H7 (cell line): ENCODE data around the gene PIK3IP1. TPM values are rescaled to one million over a fixed set of nuclear protein-coding genes. Genes with fewer than 3 reads are reported as not detected.
A peak's percentile ranks its signal among the peaks of the same experiment; 100 is the strongest.

Source experiments
- DNase-seq: peaks from one replicate; pipeline ENCODE4 v3.0.0; 2012
- H3K27me3 ChIP-seq: 2 replicates; pipeline ENCODE4 v1.6.0; 2011; ENCODE audit warnings: mild to moderate bottlenecking, low read length; ENCODE audit not compliant: control insufficient read depth, insufficient read depth
- H3K36me3 ChIP-seq: replicated peaks from 2 replicates; pipeline ENCODE4 v1.5.1; 2011; ENCODE audit warnings: low read length; ENCODE audit not compliant: control insufficient read depth, insufficient read depth
- H3K4me3 ChIP-seq: 2 replicates; pipeline ENCODE4 v1.5.1; 2011; ENCODE audit warnings: low read depth, mild to moderate bottlenecking, control low read depth, low read length, moderate library complexity; ENCODE audit not compliant: insufficient read depth
- total RNA-seq: library from RNA; depleted of rRNA; stranded (reverse); fragments of >200 nt; shearing (Covaris generic); gene quantifications from 2 replicates; pipeline ENCODE4 v1.2.3, GENCODE V29; 2014; rRNA removed

PIK3IP1 gene
- total RNA-seq = 0.76 and 3.9 TPM in 2 replicates

- no peaks in the 10 kb centered on the region for H3K36me3 ChIP-seq
- DNase-seq = peak; percentile 89
- H3K4me3 ChIP-seq = peak within 1 kb of the TSS; percentile 41
Observed at GRCh38 chr22:31292236-31292989, at the start of gene PIK3IP1. Gene PIK3IP1 (minus strand): TSS chr22:31292488. CDS start chr22:31292344, 144 bp downstream.

GRCh38 chr22:31341386-31342088 lies 49.2 kb upstream of the PIK3IP1 start:
- no peak overlapping the region for H3K4me3 ChIP-seq

More at GRCh38 chr22:31292236-31292989, at the start of gene PIK3IP1:
- H3K27me3 ChIP-seq = peaks cover 25% of the 10 kb centered on the region

GRCh38 chr22:31340765-31341247 lies 48.5 kb upstream of the PIK3IP1 start:
- DNase-seq = no peak
- Histone ChIP-seq H3K36me3 (peaks cover 24% of the 10 kb centered on the region), H3K4me3 (no peak overlapping the region), H3K27me3 (no peaks in the 10 kb centered on the region; the same call in 1 of the 2 replicates)

More at GRCh38 chr22:31341386-31342088, 49.2 kb upstream of the PIK3IP1 start:
- Histone ChIP-seq H3K27me3 (no peaks in the 10 kb centered on the region; the same call in 1 of the 2 replicates), H3K36me3 (peaks cover 23% of the 10 kb centered on the region)
- DNase-seq = no peak

GRCh38 chr22:31340360-31340759 lies 48.1 kb upstream of the PIK3IP1 start:
- H3K4me3 ChIP-seq = no peak overlapping the region
- H3K36me3 ChIP-seq = peaks cover 29% of the 10 kb centered on the region
- no peaks in the 10 kb centered on the region; the same call in 1 of the 2 replicates for H3K27me3 ChIP-seq
- DNase-seq = no peak

- no peak for DNase-seq
- no peak overlapping the region for H3K4me3 ChIP-seq
- no peaks in the 10 kb centered on the region for H3K27me3 ChIP-seq
- H3K36me3 ChIP-seq = peaks cover 40% of the 10 kb centered on the region
Observed at GRCh38 chr22:31339148-31339832, 47.0 kb upstream of the PIK3IP1 start.

GRCh38 chr22:31337178-31337577 lies 44.9 kb upstream of the PIK3IP1 start:
- H3K36me3 ChIP-seq = peaks cover 42% of the 10 kb centered on the region
- no peaks in the 10 kb centered on the region for H3K27me3 ChIP-seq
- H3K4me3 ChIP-seq = no peak overlapping the region
- DNase-seq = no peak

GRCh38 chr22:31334329-31334728 lies 42.0 kb upstream of the PIK3IP1 start:
- H3K36me3 ChIP-seq = peaks cover 37% of the 10 kb centered on the region

GRCh38 chr22:31333641-31334040 lies 41.4 kb upstream of the PIK3IP1 start:
- peaks cover 37% of the 10 kb centered on the region for H3K36me3 ChIP-seq
- no peak for DNase-seq

More at GRCh38 chr22:31334329-31334728, 42.0 kb upstream of the PIK3IP1 start:
- no peak for DNase-seq
- Histone ChIP-seq H3K27me3 (no peaks in the 10 kb centered on the region), H3K4me3 (no peak overlapping the region)

GRCh38 chr22:31332886-31333285 lies 40.6 kb upstream of the PIK3IP1 start:
- Histone ChIP-seq H3K4me3 (no peak overlapping the region), H3K36me3 (peaks cover 36% of the 10 kb centered on the region), H3K27me3 (no peaks in the 10 kb centered on the region)
- no peak for DNase-seq

More at GRCh38 chr22:31333641-31334040, 41.4 kb upstream of the PIK3IP1 start:
- no peaks in the 10 kb centered on the region for H3K27me3 ChIP-seq
- H3K4me3 ChIP-seq = no peak overlapping the region

- no peak for DNase-seq
- H3K36me3 ChIP-seq = peaks cover 39% of the 10 kb centered on the region
Observed at GRCh38 chr22:31332010-31332409, 39.7 kb upstream of the PIK3IP1 start.

GRCh38 chr22:31329453-31330215 lies 37.3 kb upstream of the PIK3IP1 start:
- peaks cover 40% of the 10 kb centered on the region for H3K36me3 ChIP-seq
- no peak overlapping the region for H3K4me3 ChIP-seq
- no peaks in the 10 kb centered on the region for H3K27me3 ChIP-seq
- DNase-seq = peak; percentile 12

More at GRCh38 chr22:31332010-31332409, 39.7 kb upstream of the PIK3IP1 start:
- Histone ChIP-seq H3K27me3 (no peaks in the 10 kb centered on the region), H3K4me3 (no peak overlapping the region)

GRCh38 chr22:31329029-31329428 lies 36.7 kb upstream of the PIK3IP1 start:
- DNase-seq = peak; percentile 32
- Histone ChIP-seq H3K27me3 (no peaks in the 10 kb centered on the region), H3K36me3 (peaks cover 34% of the 10 kb centered on the region), H3K4me3 (no peak overlapping the region)

GRCh38 chr22:31328544-31328960 lies 36.3 kb upstream of the PIK3IP1 start:
- DNase-seq = no peak
- Histone ChIP-seq H3K36me3 (peaks cover 33% of the 10 kb centered on the region), H3K4me3 (no peak overlapping the region), H3K27me3 (no peaks in the 10 kb centered on the region)
